ENCODE measurements around the gene TOX3. TPM values are rescaled to one million over a fixed set of nuclear protein-coding genes. Genes with fewer than 3 reads are reported as not detected.

Gene TOX3
- total and polyA plus RNA-seq, 2 of the 13 experiments (the other 11 are each of a cell fraction or from before 2014, with no cell fraction given), result 14.5 to 98.6 TPM

DNA sequence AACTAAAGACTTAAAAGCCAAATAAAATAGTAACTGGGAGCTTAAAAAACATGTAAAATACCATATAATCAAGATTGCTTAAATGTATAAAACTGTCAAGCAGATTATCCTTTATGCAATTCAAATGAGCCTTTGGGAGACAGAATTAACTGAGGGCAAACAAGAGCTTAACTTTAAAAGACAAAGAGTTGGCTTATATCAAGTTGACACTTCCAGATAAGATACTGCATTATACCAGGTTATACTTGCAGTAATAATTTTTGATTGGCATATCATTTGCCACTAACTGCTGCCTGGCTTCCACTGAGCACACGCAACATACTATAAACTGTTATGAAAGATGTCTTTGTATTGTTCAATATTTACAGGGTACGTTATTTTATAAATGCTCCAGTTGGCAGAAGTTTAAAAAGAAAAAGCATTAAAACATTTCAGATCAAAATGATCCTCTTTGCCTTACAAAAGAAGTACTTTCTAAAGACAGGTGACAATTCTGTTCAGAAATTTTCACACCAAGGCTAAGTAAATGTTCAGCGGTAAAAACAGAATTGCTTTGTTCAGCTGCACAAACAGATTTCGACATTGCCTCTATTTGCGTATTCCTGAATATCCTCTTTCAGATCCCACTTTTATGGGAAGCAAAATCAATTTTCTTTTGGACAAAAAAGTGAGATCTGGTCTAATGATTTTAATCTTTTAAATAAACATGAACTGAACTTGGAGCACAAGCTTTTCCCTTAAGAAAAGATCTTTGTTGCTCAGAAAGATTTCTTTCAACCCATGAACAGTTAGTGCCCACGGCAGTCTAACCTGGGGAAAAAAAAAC, 50.7 kb downstream of the TOX3 start (continued):
- TF ChIP-seq PRMT3 (CRISPR knock-in tag; IDR thresholded peaks at IDR 0.05; ENCODE audit: borderline replicate concordance, low read depth), result no peak
- TF ChIP-seq, protein P1, sequence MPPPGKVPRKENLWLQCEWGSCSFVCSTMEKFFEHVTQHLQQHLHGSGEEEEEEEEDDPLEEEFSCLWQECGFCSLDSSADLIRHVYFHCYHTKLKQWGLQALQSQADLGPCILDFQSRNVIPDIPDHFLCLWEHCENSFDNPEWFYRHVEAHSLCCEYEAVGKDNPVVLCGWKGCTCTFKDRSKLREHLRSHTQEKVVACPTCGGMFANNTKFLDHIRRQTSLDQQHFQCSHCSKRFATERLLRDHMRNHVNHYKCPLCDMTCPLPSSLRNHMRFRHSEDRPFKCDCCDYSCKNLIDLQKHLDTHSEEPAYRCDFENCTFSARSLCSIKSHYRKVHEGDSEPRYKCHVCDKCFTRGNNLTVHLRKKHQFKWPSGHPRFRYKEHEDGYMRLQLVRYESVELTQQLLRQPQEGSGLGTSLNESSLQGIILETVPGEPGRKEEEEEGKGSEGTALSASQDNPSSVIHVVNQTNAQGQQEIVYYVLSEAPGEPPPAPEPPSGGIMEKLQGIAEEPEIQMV (CRISPR knock-in tag; IDR thresholded peaks at IDR 0.05; ENCODE audit: low read depth), result no peak
- peak; percentile 63; the same call in 1 of the 2 replicates for TF ChIP-seq ZBTB3 (CRISPR knock-in tag; IDR thresholded peaks at IDR 0.05; ENCODE audit: borderline replicate concordance, low read depth)
- TF ChIP-seq, protein P2, sequence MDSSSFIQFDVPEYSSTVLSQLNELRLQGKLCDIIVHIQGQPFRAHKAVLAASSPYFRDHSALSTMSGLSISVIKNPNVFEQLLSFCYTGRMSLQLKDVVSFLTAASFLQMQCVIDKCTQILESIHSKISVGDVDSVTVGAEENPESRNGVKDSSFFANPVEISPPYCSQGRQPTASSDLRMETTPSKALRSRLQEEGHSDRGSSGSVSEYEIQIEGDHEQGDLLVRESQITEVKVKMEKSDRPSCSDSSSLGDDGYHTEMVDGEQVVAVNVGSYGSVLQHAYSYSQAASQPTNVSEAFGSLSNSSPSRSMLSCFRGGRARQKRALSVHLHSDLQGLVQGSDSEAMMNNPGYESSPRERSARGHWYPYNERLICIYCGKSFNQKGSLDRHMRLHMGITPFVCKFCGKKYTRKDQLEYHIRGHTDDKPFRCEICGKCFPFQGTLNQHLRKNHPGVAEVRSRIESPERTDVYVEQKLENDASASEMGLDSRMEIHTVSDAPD (CRISPR knock-in tag; IDR thresholded peaks at IDR 0.05), result no peak
- TF ChIP-seq MYNN (CRISPR knock-in tag; IDR thresholded peaks at IDR 0.05; ENCODE audit: low read depth), result no peak
- no peak for TF ChIP-seq ZNF510 (CRISPR knock-in tag; IDR thresholded peaks at IDR 0.05; ENCODE audit: low read depth)
- TF ChIP-seq SMAD1 (CRISPR knock-in tag; IDR thresholded peaks at IDR 0.05; ENCODE audit: borderline replicate concordance, low read depth), result no peak
- no peak for TF ChIP-seq CBX2 (IDR thresholded peaks at IDR 0.05; ENCODE audit: low read depth, low read length)
- TF ChIP-seq CBX2 (CRISPR knock-in tag; IDR thresholded peaks at IDR 0.05; ENCODE audit: low read depth), result no peak
- TF ChIP-seq ELF4 (CRISPR knock-in tag; IDR thresholded peaks at IDR 0.05; ENCODE audit: borderline replicate concordance), result no peak; the same call in none of the 2 replicates
- no peak for TF ChIP-seq ZNF337 (CRISPR knock-in tag; IDR thresholded peaks at IDR 0.05; ENCODE audit: borderline replicate concordance, low read depth)
- TF ChIP-seq, protein P3, sequence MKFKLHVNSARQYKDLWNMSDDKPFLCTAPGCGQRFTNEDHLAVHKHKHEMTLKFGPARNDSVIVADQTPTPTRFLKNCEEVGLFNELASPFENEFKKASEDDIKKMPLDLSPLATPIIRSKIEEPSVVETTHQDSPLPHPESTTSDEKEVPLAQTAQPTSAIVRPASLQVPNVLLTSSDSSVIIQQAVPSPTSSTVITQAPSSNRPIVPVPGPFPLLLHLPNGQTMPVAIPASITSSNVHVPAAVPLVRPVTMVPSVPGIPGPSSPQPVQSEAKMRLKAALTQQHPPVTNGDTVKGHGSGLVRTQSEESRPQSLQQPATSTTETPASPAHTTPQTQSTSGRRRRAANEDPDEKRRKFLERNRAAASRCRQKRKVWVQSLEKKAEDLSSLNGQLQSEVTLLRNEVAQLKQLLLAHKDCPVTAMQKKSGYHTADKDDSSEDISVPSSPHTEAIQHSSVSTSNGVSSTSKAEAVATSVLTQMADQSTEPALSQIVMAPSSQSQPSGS (CRISPR knock-in tag; IDR thresholded peaks at IDR 0.05), result peak; percentile 93
- peak; percentile 99 for TF ChIP-seq NCOR1 (IDR thresholded peaks at IDR 0.05; ENCODE audit: borderline replicate concordance, low read length)
- 0 out of 2 replicates have a peak, but pooled peaks have one; percentile 73 for TF ChIP-seq AFF4 (CRISPR knock-in tag; IDR thresholded peaks at IDR 0.05)
- no peak; the same call in 1 of the 2 replicates for TF ChIP-seq KLF6 (CRISPR knock-in tag; IDR thresholded peaks at IDR 0.05)
- TF ChIP-seq ZBTB7A (CRISPR knock-in tag; IDR thresholded peaks at IDR 0.05), result no peak
- TF ChIP-seq RELA (CRISPR knock-in tag; IDR thresholded peaks at IDR 0.05), result 0 out of 2 replicates have a peak, but pooled peaks have one; percentile 80
- TF ChIP-seq SETDB1 (CRISPR knock-in tag; IDR thresholded peaks at IDR 0.05; ENCODE audit: borderline replicate concordance), result no peak
- no peak for TF ChIP-seq POLR2G (IDR thresholded peaks at IDR 0.05; ENCODE audit: low read depth, low read length)
- no peak for TF ChIP-seq ZFP90 (CRISPR knock-in tag; IDR thresholded peaks at IDR 0.05; ENCODE audit: borderline replicate concordance)
- TF ChIP-seq ZNF616 (CRISPR knock-in tag; IDR thresholded peaks at IDR 0.05; ENCODE audit: low read depth), result no peak
